Adipocyte (in vitro differentiated cells): ENCODE measurements around the gene SLC6A4.

Experiments used
- DNase-seq: peaks from one replicate; pipeline ENCODE4 v3.0.0-alpha.2; 2015; ENCODE audit warnings: low read depth
- H3K27me3 ChIP-seq: replicated peaks from 2 replicates; pipeline ENCODE4 v1.7.0; 2013; ENCODE audit warnings: mild to moderate bottlenecking, low read length, moderate library complexity; ENCODE audit not compliant: control insufficient read depth, insufficient read depth
- H3K36me3 ChIP-seq: 2 replicates; pipeline ENCODE4 v1.7.0; 2013; ENCODE audit warnings: low read length, mild to moderate bottlenecking, moderate library complexity; ENCODE audit not compliant: control insufficient read depth, insufficient read depth, severe bottlenecking
- H3K4me1 ChIP-seq: 2 replicates; pipeline ENCODE4 v1.7.0; 2013; ENCODE audit warnings: mild to moderate bottlenecking, low read length, moderate library complexity; ENCODE audit not compliant: control insufficient read depth, insufficient read depth
- H3K4me3 ChIP-seq: 2 replicates; pipeline ENCODE4 v1.7.0; 2013; ENCODE audit warnings: mild to moderate bottlenecking, low read length, moderate library complexity
- H3K9ac ChIP-seq: 2 replicates; pipeline ENCODE4 v1.7.0; 2013; ENCODE audit warnings: mild to moderate bottlenecking, low read length, moderate library complexity
- H3K9me3 ChIP-seq: 2 replicates; pipeline ENCODE4 v1.7.0; 2013; ENCODE audit warnings: mild to moderate bottlenecking, low read length, moderate library complexity; ENCODE audit not compliant: control insufficient read depth

SLC6A4 gene

DNA sequence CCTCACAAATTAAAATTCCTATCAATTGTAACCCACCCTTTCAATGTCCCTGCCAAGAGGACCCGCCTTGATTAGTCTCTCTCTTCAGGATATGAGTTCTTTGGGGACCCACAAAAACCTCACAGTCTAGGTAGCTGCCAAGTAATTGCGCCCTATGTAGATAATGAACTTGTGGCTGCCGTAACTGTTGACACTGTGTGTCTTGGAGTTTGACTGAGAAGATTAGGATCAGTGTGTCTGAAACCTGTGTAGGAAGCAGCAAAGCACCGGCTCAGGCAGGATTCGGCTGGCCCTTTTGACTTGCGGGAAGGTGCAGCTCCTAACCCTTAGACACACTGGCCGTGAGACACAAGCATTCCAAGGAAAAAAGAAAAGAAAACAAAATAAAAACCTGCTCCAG lies 17.8 kb upstream of the SLC6A4 start:
- no peak for DNase-seq
- H3K4me3 ChIP-seq: no peak overlapping the region
- no peak overlapping the region for H3K9ac ChIP-seq
- no peaks in the 10 kb centered on the region for H3K27me3 ChIP-seq
- H3K36me3 ChIP-seq: peaks cover 28% of the 10 kb centered on the region
- H3K9me3 ChIP-seq: no peaks in the 10 kb centered on the region
- peaks cover 35% of the 10 kb centered on the region for H3K4me1 ChIP-seq

DNA sequence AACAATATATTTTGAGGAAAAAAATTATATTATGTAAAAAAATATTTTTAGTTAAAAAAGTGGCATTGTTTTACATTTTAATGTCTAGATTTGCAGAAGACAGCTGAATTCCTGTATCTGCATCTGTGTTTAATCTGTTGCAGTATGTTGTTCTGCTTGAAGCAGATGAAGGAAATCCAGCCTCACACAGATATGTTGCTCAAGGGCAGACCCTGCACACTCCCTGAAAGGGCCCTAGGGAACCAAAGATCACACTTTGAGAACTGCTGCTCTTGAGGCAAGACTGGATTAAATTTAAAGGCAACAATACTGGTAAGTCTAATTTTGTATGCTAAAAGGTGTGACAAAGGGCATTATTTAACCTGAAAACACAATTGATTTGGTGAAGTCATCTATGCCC lies 16.4 kb upstream of the SLC6A4 start:
- no peaks in the 10 kb centered on the region for H3K27me3 ChIP-seq
- H3K36me3 ChIP-seq: peaks cover 36% of the 10 kb centered on the region
- H3K4me3 ChIP-seq: no peak overlapping the region
- no peaks in the 10 kb centered on the region for H3K9me3 ChIP-seq
- no peak overlapping the region for H3K9ac ChIP-seq
- H3K4me1 ChIP-seq: peaks cover 35% of the 10 kb centered on the region
- peak; percentile 64 for DNase-seq

- peaks cover 37% of the 10 kb centered on the region for H3K36me3 ChIP-seq
These were observed 14.0 kb upstream of the SLC6A4 start for GRCh38 chr17:30249460-30249859.

DNA sequence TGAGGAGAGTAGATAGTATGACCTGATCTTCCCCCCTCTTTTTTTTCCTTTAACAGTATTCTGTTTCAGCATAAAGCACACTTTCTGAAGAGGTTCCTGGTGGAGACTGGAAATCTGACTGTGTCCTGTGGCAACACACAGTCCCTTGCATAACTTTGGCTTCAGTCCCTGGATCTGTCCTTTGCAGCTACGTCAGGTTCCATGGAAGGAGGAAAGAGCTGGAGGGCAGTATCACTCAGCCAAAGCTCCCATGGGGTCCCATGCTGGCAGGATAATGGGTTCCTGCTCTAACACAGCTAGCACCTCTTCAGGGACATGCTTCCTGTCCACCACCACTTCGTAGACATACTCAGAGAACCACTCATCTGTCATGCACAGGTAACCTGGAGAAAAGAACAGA lies 13.3 kb upstream of the SLC6A4 start:
- H3K9me3 ChIP-seq: no peaks in the 10 kb centered on the region
- no peak overlapping the region for H3K9ac ChIP-seq
- H3K4me3 ChIP-seq: no peak overlapping the region
- no peak for DNase-seq
- H3K36me3 ChIP-seq: peaks cover 34% of the 10 kb centered on the region
- no peaks in the 10 kb centered on the region for H3K27me3 ChIP-seq
- H3K4me1 ChIP-seq: peaks cover 23% of the 10 kb centered on the region

More at GRCh38 chr17:30249460-30249859, 14.0 kb upstream of the SLC6A4 start:
- no peak for DNase-seq
- H3K9ac ChIP-seq: no peak overlapping the region
- peaks cover 23% of the 10 kb centered on the region for H3K4me1 ChIP-seq
- no peaks in the 10 kb centered on the region for H3K9me3 ChIP-seq
- H3K4me3 ChIP-seq: no peak overlapping the region
- no peaks in the 10 kb centered on the region for H3K27me3 ChIP-seq

DNA sequence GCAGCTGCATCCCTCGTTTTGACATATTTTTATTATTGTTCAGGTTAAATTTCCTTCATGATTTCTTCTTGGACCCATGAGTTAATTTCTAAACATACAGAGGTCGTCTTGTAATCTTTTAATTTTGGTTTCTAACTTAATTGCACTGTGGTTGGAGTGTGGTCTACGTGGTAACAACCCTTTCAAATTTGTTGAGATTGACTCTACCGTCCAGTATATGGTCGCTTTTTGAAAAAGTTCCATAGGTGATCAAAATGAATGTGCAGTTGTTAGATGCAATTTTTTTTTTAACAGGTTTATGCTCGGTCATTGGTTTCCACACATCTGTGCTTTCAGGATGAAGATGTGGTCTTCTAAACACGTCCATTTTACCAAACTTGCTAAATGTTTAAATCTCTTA lies 11.0 kb upstream of the SLC6A4 start:
- no peak for DNase-seq
- Histone ChIP-seq H3K4me3 (no peak overlapping the region), H3K9me3 (no peaks in the 10 kb centered on the region), H3K36me3 (peaks cover 22% of the 10 kb centered on the region), H3K4me1 (peaks cover 14% of the 10 kb centered on the region), H3K27me3 (no peaks in the 10 kb centered on the region), H3K9ac (no peak overlapping the region)

- Histone ChIP-seq H3K4me1 (peaks cover 14% of the 10 kb centered on the region), H3K36me3 (peaks cover 22% of the 10 kb centered on the region), H3K4me3 (no peak overlapping the region), H3K9ac (no peak overlapping the region), H3K27me3 (no peaks in the 10 kb centered on the region), H3K9me3 (peaks cover 3% of the 10 kb centered on the region)
- peak; percentile 33 for DNase-seq
These were observed 9.4 kb upstream of the SLC6A4 start for GRCh38 chr17:30244853-30245385.

- Histone ChIP-seq H3K4me3 (no peak overlapping the region), H3K4me1 (peaks cover 6% of the 10 kb centered on the region), H3K9me3 (peaks cover 3% of the 10 kb centered on the region), H3K27me3 (peaks cover 8% of the 10 kb centered on the region), H3K36me3 (peaks cover 16% of the 10 kb centered on the region), H3K9ac (no peak overlapping the region)
- DNase-seq: no peak
These were observed 8.1 kb upstream of the SLC6A4 start for GRCh38 chr17:30243568-30243967.

DNA sequence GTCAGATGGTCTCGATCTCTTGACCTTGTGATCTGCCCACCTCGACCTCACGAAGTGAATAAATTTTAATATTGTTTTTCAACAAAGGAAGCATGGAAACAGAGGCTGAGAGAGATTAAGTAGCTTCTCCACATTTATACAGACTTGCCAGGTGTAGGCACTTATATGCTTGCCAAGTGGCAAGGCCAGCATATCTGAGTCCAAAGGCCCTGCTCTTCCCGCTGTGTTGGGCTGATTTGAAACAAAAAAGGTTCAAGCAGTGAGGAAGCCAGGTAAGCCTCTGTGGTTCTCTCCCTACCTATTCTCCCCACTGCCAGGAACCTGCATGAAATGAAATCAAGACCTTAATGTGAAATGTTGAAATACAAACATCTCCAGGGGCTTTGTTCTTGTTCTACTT lies 7.5 kb upstream of the SLC6A4 start:
- Histone ChIP-seq H3K9ac (no peak overlapping the region), H3K27me3 (peaks cover 14% of the 10 kb centered on the region), H3K4me1 (peaks cover under 1% of the 10 kb centered on the region), H3K4me3 (no peak overlapping the region), H3K36me3 (peaks cover 11% of the 10 kb centered on the region), H3K9me3 (peaks cover 3% of the 10 kb centered on the region)
- no peak for DNase-seq

DNA sequence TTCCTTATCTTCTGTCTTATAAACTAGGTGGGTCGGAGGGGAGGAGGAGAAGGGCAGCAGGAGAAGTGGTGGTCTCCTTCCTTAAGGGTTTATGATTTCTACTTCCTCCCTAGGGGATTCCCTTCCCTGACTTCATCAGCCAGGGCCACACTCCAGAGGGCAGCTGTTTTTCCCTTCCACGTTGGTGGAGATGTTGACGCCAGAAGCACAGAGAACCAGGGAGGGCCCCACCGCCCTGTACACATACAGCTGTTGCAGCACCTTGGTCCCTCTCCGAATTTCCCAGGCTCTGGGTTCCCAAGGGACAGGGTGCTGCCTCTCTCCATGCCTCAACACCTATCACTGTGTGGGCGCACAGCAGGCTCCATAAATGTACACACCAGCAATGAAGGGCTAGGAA lies 5.6 kb upstream of the SLC6A4 start:
- H3K9me3 ChIP-seq: peaks cover 3% of the 10 kb centered on the region
- H3K4me3 ChIP-seq: no peak overlapping the region
- DNase-seq: no peak
- H3K4me1 ChIP-seq: peaks cover 3% of the 10 kb centered on the region
- H3K27me3 ChIP-seq: peaks cover 21% of the 10 kb centered on the region
- no peak overlapping the region for H3K9ac ChIP-seq
- no peaks in the 10 kb centered on the region for H3K36me3 ChIP-seq

DNA sequence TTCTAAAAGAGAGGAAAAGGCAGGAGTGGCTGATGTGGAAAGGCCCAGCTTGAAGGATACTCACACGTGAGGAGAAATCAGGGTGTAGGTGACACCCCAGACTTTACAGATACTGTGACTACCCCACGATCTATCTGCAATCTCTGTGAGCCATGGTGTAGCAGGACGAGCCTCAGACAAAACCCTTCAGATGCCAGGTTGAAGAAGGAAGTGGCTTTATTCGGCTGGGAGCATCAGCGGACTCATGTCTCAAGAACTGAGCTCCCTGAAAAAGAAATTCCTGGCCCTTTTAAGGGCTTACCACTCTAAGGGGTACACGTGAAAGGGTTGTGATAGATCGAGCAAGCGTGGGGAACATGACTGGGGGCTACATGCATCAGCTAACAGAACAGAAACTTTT lies 4.7 kb upstream of the SLC6A4 start:
- H3K27me3 ChIP-seq: peaks cover 24% of the 10 kb centered on the region
- H3K9ac ChIP-seq: no peak overlapping the region

DNA sequence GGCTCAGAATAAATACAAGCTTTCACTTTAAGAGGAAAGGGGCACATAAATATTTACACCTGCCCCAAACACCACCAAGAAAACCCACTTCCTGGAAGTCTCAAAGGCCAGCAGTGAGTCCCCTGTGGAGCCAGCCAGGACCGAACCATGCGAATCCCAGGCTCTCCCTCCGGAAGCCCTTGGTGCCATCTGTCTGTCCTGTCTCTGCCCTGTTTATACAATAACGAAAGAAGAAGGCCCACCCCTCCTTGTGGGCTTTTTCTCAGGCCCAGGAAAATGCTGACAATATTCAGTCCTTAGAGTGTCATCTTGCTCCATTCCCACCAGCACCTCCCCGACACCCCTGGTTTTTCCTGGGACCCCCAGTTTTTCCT lies 3.6 kb upstream of the SLC6A4 start:
- Histone ChIP-seq H3K4me3 (no peak overlapping the region), H3K27me3 (peaks cover 26% of the 10 kb centered on the region), H3K9ac (no peak overlapping the region), H3K9me3 (peaks cover 3% of the 10 kb centered on the region), H3K36me3 (no peaks in the 10 kb centered on the region), H3K4me1 (peaks cover 10% of the 10 kb centered on the region)
- DNase-seq: no peak

More for the DNA sequence above, 4.7 kb upstream of the SLC6A4 start:
- no peak overlapping the region for H3K4me3 ChIP-seq
- H3K36me3 ChIP-seq: no peaks in the 10 kb centered on the region
- H3K4me1 ChIP-seq: peaks cover 9% of the 10 kb centered on the region
- DNase-seq: no peak
- H3K9me3 ChIP-seq: peaks cover 3% of the 10 kb centered on the region

DNA sequence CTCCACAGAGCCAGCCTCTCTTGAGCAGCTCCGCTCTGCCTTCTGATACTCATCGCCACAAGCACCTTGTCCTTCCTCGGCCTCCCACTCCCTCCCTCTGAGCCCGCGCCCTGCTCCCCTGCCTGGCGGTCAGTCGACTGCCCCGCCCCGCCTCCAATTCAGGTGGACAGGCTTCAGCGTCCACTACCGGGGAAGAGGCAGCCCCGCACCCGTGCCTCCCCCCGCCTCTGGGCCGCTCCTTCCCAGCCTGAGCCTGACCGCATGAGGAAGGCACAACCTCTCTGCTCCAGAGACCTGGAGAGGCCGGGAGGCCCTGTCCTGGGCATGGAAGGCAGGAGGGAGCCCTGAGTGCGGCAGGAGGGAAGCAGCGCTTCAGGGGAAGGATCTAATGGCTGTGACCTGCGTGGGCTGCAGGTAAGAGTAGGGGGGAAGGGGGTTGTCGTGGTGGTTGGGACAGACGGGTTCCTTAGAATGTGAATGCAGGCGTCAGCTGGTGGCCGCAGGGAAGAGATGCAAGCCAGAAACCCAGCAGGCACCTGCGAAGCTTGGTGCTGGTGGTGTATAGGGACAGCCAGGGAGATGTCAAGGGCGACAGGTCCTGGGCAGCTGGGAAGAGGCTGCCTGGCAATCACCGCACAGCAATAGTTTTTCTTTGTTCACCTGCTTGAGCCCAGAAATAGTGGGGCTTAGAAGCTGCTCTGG lies 3.0 kb upstream of the SLC6A4 start:
- Histone ChIP-seq H3K27me3 (peaks cover 26% of the 10 kb centered on the region), H3K36me3 (no peaks in the 10 kb centered on the region), H3K4me3 (no peak overlapping the region), H3K9me3 (peaks cover 3% of the 10 kb centered on the region), H3K4me1 (peaks cover 10% of the 10 kb centered on the region), H3K9ac (no peak overlapping the region)
- no peak for DNase-seq
